Esophagus squamous epithelium (tissue), 5 donors: ENCODE measurements around the gene NOS2. TPM values are rescaled to one million over a fixed set of nuclear protein-coding genes. Genes with fewer than 3 reads are reported as not detected.
"Not testable (repeated sequence)": the region's sequence is repeated elsewhere in the genome, so short reads cannot be mapped to it uniquely, and the experiment has no call there.

Source experiments
- DNase-seq: peaks from one replicate; lab custom pipeline; 2025; lab: John Stamatoyannopoulos, UW
- H3K27ac ChIP-seq, 4 donors: fragments of 200-600 bp; sonication (generic); one replicate each; pipeline ENCODE4 v1.5.1; 2016 to 2019; ENCODE audit warnings: mild to moderate bottlenecking in 1 of 4
- H3K27me3 ChIP-seq, 4 donors: fragments of 200-600 bp; sonication (generic); 1 replicate in 3 of 4; 2 replicates in 1 of 4; pipeline versions ENCODE4 v1.5.1 to v1.6.0; 2017 to 2021; ENCODE audit warnings: antibody characterized with exemption in 1 of 4
- H3K36me3 ChIP-seq, 3 donors: fragments of 200-600 bp; sonication (generic); one replicate each; pipeline ENCODE4 v1.5.1; 2016 to 2019
- H3K4me1 ChIP-seq, 3 donors: fragments of 200-600 bp; sonication (generic); one replicate each; pipeline ENCODE4 v1.5.1; 2017 to 2019
- H3K4me3 ChIP-seq, 4 donors: fragments of 200-600 bp; sonication (generic); 1 replicate in 3 of 4; 2 replicates in 1 of 4; pipeline ENCODE4 v1.5.1; 2016 to 2019; ENCODE audit warnings: mild to moderate bottlenecking in 2 of 4, moderate library complexity in 1 of 4
- H3K9me3 ChIP-seq, 3 donors: fragments of 200-600 bp; sonication (generic); one replicate each; pipeline ENCODE4 v1.5.1; 2016 to 2019
- POLR2A ChIP-seq, 4 donors: fragments of 450-650 bp; IDR thresholded peaks; one replicate each; pipeline ENCODE4 v1.6.1; 2017; ENCODE audit warnings: antibody characterized with exemption in 4 of 4, mild to moderate bottlenecking in 4 of 4, moderate library complexity in 3 of 4
- WGBS, 2 donors: methylation state at CpG; one replicate each; pipeline ENCODE4 v1.1.5; 2018; 5-methylcytosine and 5-hydroxymethylcytosine counted together
- intact Hi-C: fragments of 100-400 bp; cut with DNase I; formaldehyde crosslinking; loops from one replicate; pipeline ENCODE4 v1.15.0; 2022
- total RNA-seq, 4 donors: library from RNA; depleted of rRNA; stranded (reverse); fragments of >200 nt; gene quantifications; one replicate each; pipeline ENCODE4 v1.1.0, GENCODE V29; 2016
- TF ChIP-seq, protein P1 (sequence below), 6 experiments: fragments of 450-650 bp in 4 of 6; fragments of 200-600 bp in 2 of 6; sonication (generic) in 2 of 6; IDR thresholded peaks; one replicate each; pipeline ENCODE4 v1.5.1; 2016 to 2019; ENCODE audit warnings: antibody characterized with exemption in 6 of 6, mild to moderate bottlenecking in 4 of 6, moderate library complexity in 4 of 6
- donor health status: DM: yes; HTN: yes; CAD: no.

Gene NOS2
- total RNA-seq, 4 donors from 2014 or later, result 0.11 to 2.7 (median 0.86) TPM

DNA sequence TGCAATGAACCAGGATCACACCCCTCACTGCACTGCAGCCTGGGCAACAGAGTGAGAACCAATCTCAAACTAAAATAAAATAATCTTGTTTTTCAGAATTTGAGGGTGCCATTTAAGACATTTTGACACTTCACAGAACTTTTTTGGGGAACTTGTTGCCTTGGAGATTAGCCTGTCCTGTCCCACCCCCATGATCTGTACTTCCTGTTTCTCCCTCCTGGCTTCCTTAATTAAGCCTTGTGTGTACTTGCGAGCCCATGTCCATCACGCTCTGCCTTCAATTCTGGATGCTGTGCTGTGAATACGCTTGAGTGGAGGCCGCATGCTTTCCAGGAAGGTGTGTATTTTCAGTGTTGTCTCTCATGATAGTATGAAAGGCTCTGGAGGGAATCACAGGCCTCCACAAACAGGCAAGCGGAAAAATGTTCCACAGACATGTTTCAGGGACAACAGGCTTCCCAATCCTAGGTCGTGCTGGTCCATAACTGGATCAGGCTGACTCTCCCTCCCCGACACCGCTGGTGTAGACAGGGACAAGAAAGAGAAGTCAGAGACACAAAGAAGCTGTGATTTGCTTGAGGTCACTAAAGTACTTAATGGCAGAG lies 56.9 kb downstream of the NOS2 start:
- DNase-seq, result no peak
- 77 to 82% methylated on average over 7 to 8 of the region's 8 CpGs for WGBS, 2 donors

DNA sequence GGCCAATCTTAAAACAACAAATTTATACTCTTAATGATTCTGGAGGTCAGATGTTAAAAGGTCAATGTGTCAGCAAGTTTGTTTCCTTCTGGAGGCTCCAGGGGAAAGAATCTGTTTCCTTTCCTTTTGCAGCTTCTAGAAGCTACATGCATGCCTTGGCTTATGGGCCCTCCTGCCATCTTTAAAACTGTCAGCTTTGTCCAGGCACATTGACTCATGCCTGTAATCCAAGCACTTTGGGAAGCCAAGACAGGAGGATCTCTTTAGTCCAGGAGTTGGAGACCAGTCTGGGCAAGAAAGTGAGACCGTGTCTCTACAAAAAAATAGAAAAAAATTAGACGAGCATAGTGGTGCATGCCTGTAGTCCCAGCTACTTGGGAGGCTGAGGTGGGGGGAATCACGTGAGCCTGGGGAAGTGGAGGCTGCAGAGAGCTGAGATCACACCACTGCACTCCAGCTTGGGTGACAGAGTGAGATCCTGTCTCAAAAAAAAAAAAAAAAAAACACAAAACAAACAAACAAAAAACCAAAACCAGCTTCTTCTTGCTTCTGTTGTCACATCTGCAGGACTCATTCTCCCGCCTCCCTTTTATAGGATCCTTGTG lies 58.3 kb downstream of the NOS2 start:
- TF ChIP-seq, protein P1, sequence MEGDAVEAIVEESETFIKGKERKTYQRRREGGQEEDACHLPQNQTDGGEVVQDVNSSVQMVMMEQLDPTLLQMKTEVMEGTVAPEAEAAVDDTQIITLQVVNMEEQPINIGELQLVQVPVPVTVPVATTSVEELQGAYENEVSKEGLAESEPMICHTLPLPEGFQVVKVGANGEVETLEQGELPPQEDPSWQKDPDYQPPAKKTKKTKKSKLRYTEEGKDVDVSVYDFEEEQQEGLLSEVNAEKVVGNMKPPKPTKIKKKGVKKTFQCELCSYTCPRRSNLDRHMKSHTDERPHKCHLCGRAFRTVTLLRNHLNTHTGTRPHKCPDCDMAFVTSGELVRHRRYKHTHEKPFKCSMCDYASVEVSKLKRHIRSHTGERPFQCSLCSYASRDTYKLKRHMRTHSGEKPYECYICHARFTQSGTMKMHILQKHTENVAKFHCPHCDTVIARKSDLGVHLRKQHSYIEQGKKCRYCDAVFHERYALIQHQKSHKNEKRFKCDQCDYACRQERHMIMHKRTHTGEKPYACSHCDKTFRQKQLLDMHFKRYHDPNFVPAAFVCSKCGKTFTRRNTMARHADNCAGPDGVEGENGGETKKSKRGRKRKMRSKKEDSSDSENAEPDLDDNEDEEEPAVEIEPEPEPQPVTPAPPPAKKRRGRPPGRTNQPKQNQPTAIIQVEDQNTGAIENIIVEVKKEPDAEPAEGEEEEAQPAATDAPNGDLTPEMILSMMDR (IDR thresholded peaks at IDR 0.05), result no peak
- TF ChIP-seq POLR2A (IDR thresholded peaks at IDR 0.05), result no peak
- WGBS, 2 donors, result 52 to 57% methylated on average over 4 of the region's 4 CpGs
- H3K9me3 ChIP-seq, result no peaks in the 10 kb centered on the region
- H3K4me1 ChIP-seq, result peaks cover 0 to 11% (median 5%) of the 10 kb centered on the region in 3 donors
- DNase-seq, result no peak
- H3K27ac ChIP-seq, result no peak overlapping the region
- no peaks in the 10 kb centered on the region for H3K36me3 ChIP-seq
- intact Hi-C loops, result no loop called here
- H3K4me3 ChIP-seq, result no peak overlapping the region
- H3K27me3 ChIP-seq, result no peaks in the 10 kb centered on the region

More for the DNA sequence above, 56.9 kb downstream of the NOS2 start:
- no peak for TF ChIP-seq POLR2A (IDR thresholded peaks at IDR 0.05)
- TF ChIP-seq, protein P1 (IDR thresholded peaks at IDR 0.05), result no peak
- Histone ChIP-seq H3K4me1 (peaks cover 0 to 11% (median 5%) of the 10 kb centered on the region in 3 donors), H3K27me3 (no peaks in the 10 kb centered on the region), H3K9me3 (no peaks in the 10 kb centered on the region), H3K27ac (no peak overlapping the region), H3K4me3 (no peak overlapping the region), H3K36me3 (no peaks in the 10 kb centered on the region)
- intact Hi-C loops, result no loop called here

DNA sequence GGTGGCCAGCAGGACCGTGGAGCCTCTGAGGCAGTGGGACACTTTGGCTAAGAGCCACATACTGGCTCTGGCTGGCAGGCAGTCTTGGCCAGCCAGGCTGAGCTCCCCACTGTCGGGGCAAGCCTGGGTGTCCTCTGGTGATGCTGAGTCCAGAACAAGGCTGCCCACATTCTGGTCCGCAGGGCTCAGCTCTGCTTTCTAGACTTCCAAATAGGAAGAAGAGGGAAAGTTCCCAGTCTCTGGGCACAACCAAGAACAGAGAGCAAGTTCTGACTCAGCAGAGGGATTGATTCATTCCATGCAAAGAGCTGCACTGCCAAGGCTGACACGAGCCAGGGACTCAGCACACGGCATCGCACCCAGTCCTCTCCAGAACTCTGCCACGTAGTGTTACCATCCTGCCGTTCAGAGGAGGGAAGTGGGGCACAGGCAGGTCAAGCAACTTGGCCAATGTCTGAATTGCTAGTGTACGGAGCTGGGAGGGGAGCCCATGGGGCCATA lies 58.9 kb downstream of the NOS2 start:
- no peak for TF ChIP-seq POLR2A (IDR thresholded peaks at IDR 0.05)
- Histone ChIP-seq H3K27ac (no peak overlapping the region), H3K4me3 (no peak overlapping the region), H3K9me3 (no peaks in the 10 kb centered on the region), H3K27me3 (no peaks in the 10 kb centered on the region), H3K4me1 (peaks cover 0 to 11% (median 5%) of the 10 kb centered on the region in 3 donors), H3K36me3 (no peaks in the 10 kb centered on the region)
- 22 to 36% methylated on average over 3 to 6 of the region's 9 CpGs for WGBS, 2 donors
- intact Hi-C loops, result no loop called here
- no peak for DNase-seq

DNA sequence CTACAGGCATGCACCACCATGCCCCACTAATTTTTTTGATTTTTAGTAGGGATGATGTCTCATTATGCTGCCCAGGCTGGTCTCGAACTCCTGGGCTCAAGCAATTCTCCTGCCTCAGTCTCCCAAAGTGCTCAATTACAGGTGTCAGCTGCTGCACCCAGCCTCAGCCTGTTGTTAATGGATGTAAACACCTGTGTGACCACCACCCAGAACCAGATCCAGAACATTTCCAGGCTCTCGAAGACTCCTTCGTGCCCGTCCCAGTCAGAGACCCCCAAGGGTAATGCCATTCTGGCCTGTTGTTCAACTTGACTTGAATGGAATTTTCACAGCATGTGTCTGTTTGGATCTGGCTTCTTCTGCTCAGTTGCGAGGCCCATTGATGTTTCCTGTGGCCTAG lies 59.8 kb downstream of the NOS2 start:
- H3K4me3 ChIP-seq, H3K9me3 ChIP-seq, H3K27me3 ChIP-seq, H3K27ac ChIP-seq, H3K36me3 ChIP-seq, DNase-seq, intact Hi-C loops: not testable (repeated sequence)
- 86 to 87% methylated on average over 5 of the region's 5 CpGs for WGBS, 2 donors
- peaks cover 0 to 11% (median 5%) of the 10 kb centered on the region in 3 donors for H3K4me1 ChIP-seq

DNA sequence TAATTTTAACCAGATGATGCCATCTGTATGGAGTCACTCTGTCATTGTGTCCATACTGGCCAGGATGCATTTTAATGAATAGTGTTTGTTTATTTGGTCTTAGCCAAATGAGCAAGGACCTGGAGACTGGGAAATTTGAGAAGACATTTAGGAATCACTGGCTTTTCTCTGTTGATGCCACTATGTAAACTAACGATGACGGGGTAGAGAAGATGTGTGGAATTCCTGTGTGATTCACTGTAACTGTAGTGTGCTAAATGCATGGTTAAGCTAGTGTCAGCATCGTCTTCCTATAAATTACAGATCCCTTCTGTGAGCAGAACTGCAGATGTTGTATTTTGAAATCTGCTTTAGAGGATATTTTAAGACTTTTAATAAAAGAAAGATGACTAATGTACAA lies 66.6 kb downstream of the NOS2 start:
- 50 to 65% methylated on average over 3 of the region's 3 CpGs for WGBS, 2 donors
- H3K36me3 ChIP-seq, result no peaks in the 10 kb centered on the region
- H3K4me3 ChIP-seq, result no peak overlapping the region
- no peaks in the 10 kb centered on the region for H3K4me1 ChIP-seq
- TF ChIP-seq, protein P1 (IDR thresholded peaks at IDR 0.05), result no peak
- TF ChIP-seq POLR2A (IDR thresholded peaks at IDR 0.05), result no peak
- intact Hi-C loops, result no loop called here
- no peak for DNase-seq
- no peak overlapping the region for H3K27ac ChIP-seq
- H3K9me3 ChIP-seq, result no peaks in the 10 kb centered on the region
- peaks cover 0 to 15% (median 0%) of the 10 kb centered on the region in 4 donors for H3K27me3 ChIP-seq

DNA sequence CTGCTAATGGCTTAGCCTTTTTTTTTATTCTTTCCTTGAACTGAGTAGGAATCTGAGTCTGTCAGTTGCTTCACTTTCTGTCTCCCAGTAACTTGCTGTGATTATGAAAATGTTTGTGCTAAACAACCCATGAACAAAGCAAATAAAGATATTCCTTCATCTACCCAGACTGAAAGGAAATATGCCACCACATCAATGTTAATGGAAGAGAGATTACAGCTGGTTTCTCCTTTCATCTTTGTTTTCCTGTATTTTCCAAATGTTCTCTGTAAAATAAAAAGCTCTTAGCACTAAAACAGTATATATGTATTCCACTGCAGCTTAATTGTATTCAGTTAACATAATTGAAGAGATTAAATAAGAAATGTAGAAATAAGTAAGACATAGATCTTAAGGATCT lies 67.6 kb downstream of the NOS2 start:
- peaks cover 0 to 15% (median 0%) of the 10 kb centered on the region in 4 donors for H3K27me3 ChIP-seq
- DNase-seq, H3K4me1 ChIP-seq, H3K9me3 ChIP-seq, H3K27ac ChIP-seq, H3K4me3 ChIP-seq, H3K36me3 ChIP-seq, intact Hi-C loops: not testable (repeated sequence)

DNA sequence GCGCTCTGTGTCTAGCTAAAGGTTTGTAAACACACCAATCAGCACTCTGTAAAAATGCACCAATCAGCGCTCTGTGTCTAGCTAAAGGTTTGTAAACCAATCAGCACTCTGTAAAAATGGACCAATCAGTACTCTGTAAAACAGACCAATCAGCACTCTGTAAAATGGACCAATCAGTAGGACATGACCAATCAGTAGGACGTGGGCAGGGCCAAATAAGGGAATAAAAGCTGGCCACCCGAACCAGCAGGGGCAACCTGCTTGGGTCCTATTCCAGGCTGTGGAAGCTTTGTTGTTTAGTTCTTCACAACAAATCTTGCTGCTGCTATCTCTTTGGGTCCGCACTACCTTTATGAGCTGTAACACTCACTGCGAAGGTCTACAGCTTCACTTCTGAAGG lies 74.3 kb downstream of the NOS2 start:
- H3K36me3 ChIP-seq, H3K9me3 ChIP-seq, H3K4me1 ChIP-seq, H3K27me3 ChIP-seq, intact Hi-C loops, H3K27ac ChIP-seq, DNase-seq, H3K4me3 ChIP-seq: not testable (repeated sequence)
- 84 to 95% methylated on average over 5 to 6 of the region's 6 CpGs for WGBS, 2 donors
